GM19455 (cell line): ENCODE measurements around the gene PDLIM7.

Experiments
- ATAC-seq: cut with Tn5 transposase; IDR thresholded peaks from one replicate; pipeline ENCODE4 v1.9.1; 2021; ENCODE audit not compliant: unreplicated experiment

The PDLIM7 gene

DNA sequence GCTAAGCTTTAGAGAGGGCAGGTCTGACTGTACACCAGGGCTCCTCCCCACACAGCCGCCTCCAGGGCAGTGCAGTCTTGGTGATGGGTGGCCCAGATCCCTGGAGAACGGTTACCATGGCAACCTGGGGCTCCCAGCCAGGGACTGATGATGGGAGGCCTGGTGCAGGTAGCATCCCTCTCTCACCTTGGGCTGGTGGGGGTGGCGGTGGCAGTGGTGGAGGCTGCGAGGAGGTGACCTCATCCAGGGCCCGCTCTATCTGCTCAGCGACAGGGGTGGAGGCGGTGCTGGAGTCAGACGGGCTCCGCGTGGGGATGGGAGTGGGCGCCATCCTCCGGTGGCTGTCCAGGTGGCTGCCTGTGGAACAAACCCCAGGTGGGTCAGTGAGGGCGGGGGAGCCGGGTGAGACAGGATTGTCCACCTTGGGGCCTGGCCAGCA lies 38.5 kb downstream of the PDLIM7 start:
- ATAC-seq, result no peak

- ATAC-seq, result no peak
These were observed 39.3 kb downstream of the PDLIM7 start for GRCh38 chr5:177457852-177458681.

- ATAC-seq, result peak; percentile 51
These were observed 40.2 kb downstream of the PDLIM7 start for GRCh38 chr5:177456976-177457851.

DNA sequence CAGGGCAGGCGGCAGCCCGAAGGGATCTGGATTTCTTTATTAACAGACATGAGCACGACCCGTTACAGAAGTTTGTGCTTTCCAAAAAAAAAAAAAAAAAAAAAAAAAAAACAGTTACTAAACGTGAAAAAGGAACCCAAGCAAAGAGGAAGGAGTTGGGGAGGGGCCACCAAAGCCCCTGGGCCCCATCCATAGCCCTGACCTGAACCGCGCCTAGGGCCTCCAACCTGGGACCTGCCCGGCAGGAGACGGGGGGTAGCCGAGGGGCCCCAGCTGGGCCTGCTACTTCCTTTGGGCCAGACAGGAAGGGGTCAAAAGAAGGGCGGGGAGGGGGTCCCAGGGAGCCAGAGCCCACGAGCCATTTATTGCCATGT lies 40.8 kb downstream of the PDLIM7 start:
- ATAC-seq, result no peak

DNA sequence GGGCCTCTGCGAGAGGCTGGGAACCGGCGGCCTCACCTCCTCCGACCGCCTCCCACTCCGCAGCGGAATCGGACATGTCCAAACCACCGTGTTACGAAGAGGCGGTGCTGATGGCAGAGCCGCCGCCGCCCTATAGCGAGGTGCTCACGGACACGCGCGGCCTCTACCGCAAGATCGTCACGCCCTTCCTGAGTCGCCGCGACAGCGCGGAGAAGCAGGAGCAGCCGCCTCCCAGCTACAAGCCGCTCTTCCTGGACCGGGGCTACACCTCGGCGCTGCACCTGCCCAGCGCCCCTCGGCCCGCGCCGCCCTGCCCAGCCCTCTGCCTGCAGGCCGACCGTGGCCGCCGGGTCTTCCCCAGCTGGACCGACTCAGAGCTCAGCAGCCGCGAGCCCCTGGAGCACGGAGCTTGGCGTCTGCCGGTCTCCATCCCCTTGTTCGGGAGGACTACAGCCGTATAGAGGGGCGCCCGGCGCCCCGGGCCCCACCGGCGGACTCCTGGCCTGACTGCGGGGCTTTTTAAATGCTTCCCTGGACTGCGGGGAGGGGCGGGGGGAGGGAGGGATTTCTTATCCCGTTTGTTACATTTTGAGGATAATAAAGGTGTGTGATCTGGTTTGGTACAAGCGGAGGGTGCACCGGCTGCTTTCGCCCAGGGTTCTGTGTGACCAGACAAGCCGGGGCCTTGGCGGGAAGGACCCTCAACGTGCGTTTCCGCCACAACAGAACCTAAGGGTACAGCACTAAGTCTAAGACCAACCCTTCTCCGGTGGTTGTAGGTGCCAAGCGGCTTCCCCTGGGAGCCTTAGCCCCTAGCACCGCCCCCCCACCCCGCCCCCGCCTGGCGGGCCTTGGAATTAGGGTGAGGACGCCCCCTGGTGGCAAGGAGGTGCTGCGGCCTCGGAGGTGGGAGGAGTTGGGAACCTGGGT lies 41.5 kb downstream of the PDLIM7 start:
- peak; percentile 28 for ATAC-seq

DNA sequence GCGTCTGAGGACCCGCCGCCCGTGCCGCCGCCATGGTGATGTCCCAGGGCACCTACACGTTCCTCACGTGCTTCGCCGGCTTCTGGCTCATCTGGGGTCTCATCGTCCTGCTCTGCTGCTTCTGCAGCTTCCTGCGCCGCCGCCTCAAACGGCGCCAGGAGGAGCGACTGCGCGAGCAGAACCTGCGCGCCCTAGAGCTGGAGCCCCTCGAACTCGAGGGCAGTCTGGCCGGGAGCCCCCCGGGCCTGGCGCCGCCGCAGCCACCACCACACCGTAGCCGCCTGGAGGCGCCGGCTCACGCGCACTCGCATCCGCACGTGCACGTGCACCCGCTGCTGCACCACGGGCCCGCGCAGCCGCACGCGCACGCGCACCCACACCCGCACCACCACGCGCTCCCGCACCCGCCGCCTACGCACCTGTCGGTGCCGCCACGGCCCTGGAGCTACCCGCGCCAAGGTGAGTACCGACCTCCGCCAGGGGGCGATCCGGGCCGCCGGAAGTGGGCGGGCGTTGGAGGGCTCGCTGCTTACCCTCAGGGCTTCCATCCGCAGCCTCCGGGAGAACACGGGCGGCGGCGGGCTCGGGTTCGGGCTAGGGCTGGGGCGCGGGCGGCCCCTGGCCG lies 42.3 kb downstream of the PDLIM7 start:
- peak; percentile 58 for ATAC-seq

DNA sequence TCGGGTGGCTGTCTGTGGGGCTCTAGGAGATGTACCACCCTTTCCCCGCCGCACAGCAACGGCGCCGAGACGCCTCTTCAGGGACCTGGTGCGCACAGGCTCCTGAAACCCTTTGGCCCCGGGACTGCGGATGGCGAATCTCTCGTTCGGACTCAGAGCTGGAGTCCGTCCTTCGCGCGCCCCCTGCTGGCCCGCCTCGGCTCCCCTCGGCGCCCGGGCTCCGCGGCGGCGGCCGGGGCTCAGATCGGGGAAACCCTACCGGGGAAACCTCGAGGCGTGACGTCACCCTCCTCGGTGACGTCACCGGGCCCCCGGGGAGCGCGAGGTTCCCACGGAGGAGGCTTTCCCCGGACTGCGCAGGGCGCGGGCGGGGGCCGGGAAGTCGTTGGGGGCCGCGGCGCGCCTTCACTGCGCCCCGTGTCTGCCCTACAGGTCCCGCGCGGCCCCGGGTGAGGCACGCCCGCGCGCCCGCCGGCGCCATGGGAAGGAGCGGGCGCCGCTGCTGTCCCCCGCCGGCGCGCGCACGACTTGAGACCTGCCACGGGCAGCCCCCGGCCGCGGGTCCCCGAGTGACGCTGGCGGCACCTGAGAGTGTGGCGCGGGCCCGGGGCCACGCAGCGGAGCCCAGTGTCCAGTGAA lies 42.9 kb downstream of the PDLIM7 start:
- ATAC-seq, result peak; percentile 42

DNA sequence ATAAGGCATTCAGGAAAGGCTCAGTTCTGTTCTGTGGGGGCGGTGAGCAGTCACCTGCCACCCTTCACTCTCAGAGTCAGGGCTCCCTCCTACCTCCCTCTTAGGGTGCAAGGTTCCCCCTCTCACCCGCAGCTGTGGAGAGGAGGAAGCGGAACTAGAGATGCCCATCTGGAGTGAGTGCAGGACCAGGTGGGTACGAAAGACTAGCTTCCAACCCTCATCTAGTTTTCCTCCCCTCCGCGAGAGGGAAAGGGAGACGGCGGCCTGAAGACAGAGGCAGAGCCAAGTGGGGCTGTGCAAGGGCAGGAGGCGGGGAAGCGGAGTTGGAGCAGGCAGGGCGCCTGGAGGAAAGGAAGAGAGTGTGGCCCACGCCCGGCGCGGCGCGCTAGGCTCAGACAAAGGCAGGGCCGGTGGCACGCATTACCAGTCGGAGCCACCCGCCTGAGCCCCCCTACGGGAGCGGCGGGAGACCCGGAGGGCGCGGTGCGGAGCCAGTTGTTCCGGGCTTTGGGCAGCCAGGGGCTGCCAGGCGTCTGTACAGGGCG lies 43.5 kb downstream of the PDLIM7 start:
- ATAC-seq, result no peak

DNA sequence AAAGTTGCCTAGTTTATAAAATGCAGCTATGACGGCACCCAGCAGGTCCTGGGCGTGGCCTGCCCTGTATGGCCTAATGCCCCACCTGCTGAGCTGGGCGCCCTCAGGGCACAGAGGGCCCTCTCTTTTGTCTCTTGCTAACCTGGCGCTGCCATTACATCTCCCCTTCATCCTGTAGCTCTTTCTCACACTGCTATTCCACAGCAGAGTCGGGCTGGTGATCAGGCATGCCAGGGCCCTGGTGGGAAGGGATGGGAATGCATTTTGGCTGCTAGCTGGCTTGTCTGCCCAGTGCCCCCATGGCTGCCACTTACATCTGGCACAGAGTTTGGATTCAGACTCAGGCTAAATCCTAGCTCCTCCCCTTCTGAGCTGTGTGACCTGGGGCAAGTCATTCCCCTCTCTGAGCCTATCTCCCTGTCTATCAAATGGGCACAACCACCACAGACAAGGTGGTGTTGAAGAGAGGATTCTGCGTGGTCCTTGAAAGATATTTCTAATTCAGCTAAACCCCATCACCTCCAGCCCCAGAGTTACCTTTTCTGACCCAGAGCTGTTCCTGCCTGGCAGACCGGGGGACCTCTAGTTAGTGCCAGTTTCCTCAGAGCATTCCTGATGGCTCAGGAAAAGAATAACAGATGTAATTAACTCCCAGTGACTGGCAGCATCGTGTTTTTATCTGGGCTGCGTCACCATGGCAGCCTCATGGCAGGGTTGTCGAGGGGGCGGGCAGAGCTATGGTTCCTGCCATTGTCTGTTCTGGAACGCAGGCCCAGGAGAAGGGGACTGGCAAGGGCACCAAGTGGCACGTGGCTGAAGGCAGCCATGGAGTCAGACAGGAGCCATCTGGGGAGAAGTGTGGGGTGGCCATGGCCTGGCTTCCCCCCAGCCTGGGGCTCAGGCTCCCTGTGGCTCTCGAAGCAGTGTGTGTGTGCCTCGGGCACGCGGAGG lies 44.4 kb downstream of the PDLIM7 start:
- no peak for ATAC-seq

- no peak for ATAC-seq
These were observed 46.6 kb downstream of the PDLIM7 start for GRCh38 chr5:177450667-177451424.

GRCh38 chr5:177449140-177450061 lies 48.0 kb downstream of the PDLIM7 start:
- ATAC-seq, result no peak

DNA sequence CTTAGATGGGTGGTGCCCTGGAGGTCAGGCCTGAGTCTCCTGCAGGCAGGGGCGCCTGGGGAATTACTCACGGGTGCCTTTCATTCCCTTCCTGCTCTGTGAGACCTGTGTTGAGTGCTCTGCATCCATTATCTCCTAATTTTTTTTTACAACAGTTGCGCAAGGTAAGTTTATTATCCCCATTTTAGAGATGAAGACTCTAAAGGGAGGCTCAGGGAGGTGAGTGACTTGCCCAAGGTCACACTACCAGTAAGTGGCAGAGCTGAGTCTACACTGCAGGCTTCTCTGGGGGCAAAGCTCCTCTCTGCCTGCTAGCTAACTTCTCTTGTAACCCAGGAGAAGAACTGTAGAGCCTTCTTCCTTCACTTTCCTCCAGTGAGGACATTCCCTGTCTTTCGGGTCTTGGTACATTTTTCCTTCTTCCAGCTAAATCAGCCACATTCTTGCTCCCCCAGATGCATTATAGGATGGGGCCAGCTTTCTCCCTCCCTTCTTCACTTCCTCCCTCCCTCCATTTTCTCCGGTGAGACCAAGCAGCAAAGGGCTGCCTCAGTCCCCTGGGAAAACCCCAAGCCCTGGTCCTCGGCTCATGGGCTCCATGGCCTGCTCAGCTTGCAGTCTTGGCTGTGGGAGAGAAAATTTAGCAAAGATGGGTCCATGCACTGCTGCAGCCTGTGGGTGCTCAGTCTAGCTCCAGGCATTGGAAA lies 49.0 kb downstream of the PDLIM7 start:
- no peak for ATAC-seq

- ATAC-seq, result no peak
These were observed 49.7 kb downstream of the PDLIM7 start for GRCh38 chr5:177447611-177448243.

GRCh38 chr5:177447066-177447610 lies 50.3 kb downstream of the PDLIM7 start:
- peak; percentile 28 for ATAC-seq
